HG03175 (cell line): ENCODE results near the gene IFT43.

Source experiments
- ATAC-seq: cut with Tn5 transposase; IDR thresholded peaks from one replicate; pipeline ENCODE4 v1.9.1; 2021; ENCODE audit warnings: mild to moderate bottlenecking, moderate library complexity; ENCODE audit not compliant: unreplicated experiment

The IFT43 gene

GRCh38 chr14:76073717-76074116, 88.2 kb downstream of the IFT43 start:
- no peak for ATAC-seq

DNA sequence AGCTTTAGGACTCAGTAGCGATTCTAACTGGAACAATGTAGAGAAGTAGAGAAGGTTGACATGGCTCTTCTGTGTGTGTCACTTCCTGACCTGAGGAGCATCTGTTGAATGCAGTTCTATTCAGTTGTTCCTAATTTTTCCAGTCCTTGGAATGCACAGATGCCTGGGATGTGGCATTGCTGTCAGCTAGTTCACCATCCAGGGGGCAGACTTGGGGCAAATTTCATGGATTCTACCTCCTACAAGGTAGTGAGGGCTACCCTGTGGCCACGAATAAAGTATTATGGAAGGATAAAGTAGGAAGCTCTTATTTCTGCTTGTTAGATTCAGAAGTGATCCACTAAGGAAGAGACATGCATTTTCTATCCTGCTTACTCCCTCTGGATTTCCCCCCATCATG, 91.8 kb downstream of the IFT43 start:
- ATAC-seq = no peak

GRCh38 chr14:76078501-76078900, 92.9 kb downstream of the IFT43 start:
- ATAC-seq = no peak

DNA sequence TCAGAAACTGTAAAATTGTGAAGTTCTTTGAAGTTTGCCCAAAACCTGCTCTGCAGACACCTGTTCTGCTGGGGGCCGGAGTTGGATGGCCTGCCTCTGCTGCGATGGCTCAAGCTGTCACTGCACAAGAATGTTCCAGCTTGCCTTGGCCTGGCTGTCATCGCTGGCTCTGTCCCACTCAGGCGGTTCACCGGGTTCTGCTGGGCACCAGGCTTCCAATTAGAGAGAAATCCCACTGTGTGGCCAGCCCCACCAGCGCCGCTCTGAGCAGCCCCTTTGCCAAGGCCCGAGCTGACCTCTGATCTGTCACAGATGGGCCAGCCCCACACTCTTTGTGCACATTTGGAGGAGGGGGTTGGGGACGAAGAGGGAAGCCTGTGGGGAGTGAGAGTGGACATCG, 94.5 kb downstream of the IFT43 start:
- no peak for ATAC-seq

GRCh38 chr14:76080471-76080870, 94.9 kb downstream of the IFT43 start:
- no peak for ATAC-seq

DNA sequence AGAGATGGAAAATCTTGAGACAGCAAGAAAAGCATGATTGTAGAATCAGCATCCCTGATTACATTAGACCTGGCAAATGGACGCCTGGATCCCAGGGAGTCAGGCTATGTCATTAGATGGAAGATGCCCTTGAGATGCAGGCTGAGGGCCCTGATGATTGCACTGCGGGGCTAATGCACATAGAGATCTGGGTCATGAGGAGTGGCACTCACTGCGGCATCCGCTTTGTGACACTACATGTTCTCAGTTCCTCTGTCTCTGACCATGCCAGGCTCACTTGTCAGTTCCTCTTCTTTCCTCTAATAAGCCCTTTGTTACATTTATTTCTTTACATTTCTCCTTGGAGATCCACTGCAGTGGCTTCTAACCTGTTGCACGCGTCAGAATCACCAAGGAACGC, 96.1 kb downstream of the IFT43 start:
- no peak for ATAC-seq

- no peak for ATAC-seq
Measured at GRCh38 chr14:76083796-76084765, 98.5 kb downstream of the IFT43 start.

GRCh38 chr14:76085358-76085757, 99.8 kb downstream of the IFT43 start:
- no peak for ATAC-seq

- no peak for ATAC-seq
Measured at GRCh38 chr14:76086636-76087035, 101.1 kb downstream of the IFT43 start.

DNA sequence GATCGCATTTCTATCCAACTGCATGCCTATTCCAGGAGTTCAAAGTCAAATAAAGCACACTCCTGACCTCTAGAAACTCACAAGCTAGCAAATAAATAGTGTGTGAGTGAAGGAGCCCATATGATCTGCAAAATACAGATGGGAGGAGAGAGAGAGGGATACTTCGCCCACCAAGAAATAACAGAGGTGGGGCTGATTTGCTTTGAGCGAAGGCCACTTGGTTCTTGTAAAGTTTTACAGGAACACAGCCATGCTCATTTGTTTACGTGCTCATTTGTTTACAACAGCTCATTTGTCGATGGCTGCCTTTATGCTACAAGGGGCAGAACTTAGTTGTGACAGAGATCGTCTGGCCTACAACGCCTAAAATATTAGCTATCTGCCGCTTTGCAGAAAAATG, 102.8 kb downstream of the IFT43 start:
- no peak for ATAC-seq

- ATAC-seq = no peak
Measured at GRCh38 chr14:76088771-76089571, 103.4 kb downstream of the IFT43 start.

DNA sequence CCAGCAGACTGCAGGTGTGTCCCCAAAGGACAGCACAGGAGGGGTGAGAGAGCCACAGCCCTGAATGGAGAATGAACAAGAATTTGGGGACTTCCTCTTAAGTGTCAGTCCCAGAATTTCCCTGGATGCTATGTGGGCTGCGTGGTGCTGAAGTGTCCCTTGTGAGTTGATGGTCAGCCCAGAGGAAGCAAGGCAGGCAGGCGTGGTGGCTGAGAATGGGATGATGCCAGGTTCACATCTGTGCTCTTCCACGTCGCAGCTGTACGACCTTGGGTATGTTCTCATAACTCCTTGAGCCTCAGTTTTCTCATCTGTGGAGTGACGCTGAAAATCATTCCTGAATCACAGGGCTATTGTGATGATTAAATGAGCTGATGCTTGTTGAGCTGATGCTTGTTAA, 104.0 kb downstream of the IFT43 start:
- ATAC-seq = no peak

DNA sequence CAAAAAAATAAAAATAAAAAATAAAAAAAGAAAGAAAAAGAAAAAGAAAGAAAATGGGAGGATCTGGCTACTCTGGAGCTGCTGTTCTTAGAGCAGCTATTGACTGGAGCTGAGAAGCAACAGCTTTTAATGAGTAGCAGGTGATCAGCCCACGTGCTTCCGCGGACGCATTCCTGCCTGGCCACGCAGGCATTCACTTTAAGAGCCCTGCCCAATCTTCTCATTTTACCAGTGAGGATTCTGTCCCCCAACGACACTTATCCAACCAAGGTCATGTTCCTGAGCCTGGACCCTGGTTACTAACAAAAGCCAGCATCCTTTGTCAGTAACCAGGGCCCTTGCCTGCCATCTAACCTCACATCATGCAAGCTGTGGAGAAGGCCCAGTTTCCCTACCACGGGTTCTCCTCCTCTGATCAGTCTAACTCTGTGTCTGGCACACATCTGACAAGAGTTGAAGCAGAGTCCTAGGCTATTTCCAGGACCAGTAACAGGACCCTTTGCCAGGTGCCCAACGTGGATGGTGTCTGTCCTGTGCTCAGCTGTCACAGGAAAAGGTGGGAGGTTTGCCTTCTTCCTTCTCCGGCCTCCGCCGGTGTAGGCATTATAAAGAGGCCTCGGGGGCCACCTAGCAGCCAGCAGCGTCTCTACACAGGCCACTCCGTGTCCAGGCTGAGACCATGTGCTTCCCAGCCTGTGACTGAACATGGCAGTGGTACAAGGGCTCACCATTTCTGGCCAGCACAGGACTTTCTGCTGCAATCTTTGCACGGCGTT, 105.2 kb downstream of the IFT43 start:
- no peak for ATAC-seq

GRCh38 chr14:76093077-76093476, 107.5 kb downstream of the IFT43 start:
- ATAC-seq = no peak

- ATAC-seq = no peak
Measured at GRCh38 chr14:76096257-76096656, 110.7 kb downstream of the IFT43 start.

DNA sequence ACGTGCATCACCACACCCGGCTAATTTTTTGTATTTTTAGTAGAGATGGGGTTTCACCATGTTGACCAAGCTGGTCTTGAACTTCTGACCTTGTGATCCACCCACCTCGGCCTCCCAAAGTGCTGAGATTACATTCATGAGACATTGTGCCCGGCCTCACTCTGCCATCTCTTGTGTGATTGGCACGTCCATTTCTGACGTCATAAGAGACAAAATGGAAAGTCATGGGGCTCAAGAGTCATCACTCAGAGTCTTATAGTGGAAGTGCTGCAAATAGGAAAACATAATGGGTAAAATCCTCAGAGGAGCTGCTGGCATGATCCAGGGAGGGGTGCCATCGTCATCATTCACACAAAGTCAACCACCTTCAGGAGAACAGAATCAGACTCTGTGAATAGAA, 112.0 kb downstream of the IFT43 start:
- no peak for ATAC-seq

DNA sequence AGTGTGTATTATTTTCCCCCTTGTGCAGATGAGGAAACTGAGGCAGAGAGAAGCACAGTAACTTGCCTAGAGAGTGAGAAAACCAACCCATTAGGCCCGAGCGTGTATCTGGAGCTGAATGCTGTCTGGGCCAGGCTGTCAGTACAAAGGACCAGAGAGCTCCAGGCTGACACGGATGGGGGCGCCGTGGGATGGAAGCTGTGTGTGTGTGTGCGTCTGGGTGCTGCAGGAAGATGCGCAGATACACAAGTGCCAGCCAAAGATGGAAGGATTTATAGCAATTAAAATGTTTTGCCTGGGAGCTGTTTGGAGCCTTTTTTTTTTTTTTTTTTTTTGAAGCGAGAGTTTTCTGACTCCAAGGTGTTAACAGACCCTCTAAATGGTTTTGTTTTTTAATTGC, 112.5 kb downstream of the IFT43 start:
- no peak for ATAC-seq

GRCh38 chr14:76098916-76099675, 113.5 kb downstream of the IFT43 start:
- ATAC-seq = no peak

DNA sequence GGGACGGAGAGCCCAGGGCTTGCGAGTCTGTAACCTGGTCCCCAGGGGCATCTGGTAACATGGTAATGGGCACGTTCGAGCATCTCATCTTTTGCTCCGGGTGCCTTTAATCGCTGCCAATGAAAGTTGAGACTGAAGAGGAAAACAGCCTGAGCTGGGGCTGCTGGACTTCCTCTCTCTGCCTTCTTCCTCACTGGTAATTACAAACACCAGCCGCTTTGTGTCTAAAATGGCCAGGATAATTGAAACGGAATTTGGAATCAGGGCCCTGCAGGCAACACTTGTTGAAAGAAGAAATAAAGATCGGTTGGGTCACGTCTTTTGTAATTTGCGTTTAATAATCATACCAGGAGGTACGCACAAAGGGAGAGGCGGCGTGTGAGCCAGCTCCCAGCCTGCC, 114.7 kb downstream of the IFT43 start:
- ATAC-seq = no peak
